GDM1 (cell line): Measurements from ENCODE around the gene FYCO1.
"Not testable (repeated sequence)": the region's sequence is repeated elsewhere in the genome, so short reads cannot be mapped to it uniquely, and the experiment has no call there.

ENCODE experiments used
- DNase-seq: peaks from one replicate; lab custom pipeline; 2025; lab: John Stamatoyannopoulos, UW

Gene FYCO1

DNA sequence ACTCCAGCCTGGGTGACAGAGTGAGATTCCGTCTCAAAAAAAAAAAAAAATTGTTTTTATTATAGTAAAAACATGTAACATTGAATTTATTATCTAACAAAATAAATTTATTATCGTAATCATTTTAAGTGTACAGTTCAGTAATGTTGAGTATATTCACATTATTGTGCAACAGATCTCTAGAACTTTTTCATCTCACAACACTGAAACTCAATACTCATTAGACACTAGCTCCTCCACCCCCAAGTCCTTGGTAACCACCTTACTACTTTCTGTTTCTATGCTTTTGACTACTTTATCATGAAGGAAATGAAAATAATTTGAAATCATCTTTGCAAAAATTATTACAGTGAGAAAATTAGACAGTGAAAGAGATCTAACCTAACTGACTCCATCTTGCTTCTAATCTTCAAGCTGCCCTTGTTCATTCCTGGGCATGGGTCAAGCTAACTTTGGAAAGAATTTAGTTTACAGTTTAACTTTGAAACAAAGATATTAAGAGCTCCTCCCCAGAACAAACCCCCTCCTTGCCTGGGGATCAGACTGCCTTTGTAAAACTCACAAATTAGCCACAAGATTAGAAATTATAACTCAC, 15.0 kb upstream of the FYCO1 start:
- no peak for DNase-seq

DNA sequence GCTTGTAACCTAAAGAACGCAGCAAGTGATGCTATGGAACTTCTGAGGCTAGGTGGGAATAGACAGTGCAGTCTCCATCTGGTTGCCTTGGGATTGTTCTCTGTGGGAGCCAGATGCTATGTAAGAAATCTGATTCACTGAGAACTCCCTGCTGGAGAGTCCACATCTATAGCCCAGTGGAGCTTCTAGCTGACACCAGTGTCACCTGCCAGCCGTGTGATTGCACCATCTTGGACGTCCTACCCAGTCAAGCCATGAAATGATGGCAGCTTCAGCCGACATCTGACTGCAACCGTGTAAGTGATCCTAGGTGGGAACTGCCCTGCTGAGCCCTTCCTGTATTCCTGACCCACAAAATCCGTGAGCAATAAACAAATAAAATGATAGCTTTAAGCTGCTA, 12.4 kb upstream of the FYCO1 start:
- no peak for DNase-seq

DNA sequence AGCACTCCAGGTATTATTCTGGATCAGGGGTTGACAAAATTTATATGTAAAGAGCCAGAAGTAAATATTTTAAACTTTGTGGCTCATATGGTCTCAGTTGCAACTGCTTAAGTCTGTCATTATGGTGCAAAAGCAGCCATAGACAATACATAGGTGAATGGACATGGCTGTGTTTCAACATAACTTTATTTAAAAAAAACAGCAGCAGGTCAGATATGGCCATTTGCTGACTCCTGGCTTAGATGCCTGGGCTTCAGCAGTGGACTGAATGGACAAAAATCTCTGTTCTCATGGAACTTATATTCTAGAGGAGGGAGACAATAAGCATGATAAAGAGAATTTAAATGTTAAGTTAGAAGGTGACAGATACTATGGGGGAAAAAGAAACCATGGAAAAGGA, 11.7 kb upstream of the FYCO1 start:
- DNase-seq, result no peak

DNA sequence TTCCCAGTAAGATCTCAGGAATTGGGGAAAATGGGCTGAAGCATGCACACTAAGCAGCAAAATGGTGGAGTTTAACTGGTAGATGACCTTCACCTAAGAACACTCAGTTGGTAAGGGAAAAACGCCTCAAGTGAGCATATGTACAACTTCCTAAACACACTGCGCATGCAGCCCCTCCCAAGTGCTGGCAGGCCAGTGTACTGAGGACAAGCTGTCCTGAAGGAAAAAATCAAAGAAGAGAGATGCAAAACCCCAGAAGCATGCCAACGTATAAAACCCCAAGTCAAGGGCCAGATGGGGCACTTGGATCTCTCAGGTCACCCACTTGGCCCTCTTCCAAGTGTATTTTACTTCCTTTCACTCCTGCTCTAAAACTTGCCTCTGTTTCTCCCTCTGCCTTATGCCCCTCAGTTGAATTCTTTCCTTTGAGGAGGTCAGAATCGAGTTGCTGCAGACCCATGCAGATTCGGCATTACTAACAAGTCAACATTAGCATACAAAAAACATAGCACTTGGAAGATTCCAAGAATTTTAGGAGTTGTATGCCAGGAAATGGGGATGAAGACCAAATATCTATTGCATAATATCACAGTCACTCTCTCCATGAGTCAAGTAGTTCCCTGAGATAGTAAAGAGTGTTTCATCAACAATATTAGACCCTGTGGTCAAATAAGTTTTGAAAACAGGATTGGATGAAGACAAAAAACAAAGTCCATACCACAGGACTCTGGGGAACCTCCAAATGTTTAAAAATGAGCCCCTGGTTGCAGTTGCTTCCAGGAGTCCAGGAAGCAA, 10.8 kb upstream of the FYCO1 start:
- no peak for DNase-seq

DNA sequence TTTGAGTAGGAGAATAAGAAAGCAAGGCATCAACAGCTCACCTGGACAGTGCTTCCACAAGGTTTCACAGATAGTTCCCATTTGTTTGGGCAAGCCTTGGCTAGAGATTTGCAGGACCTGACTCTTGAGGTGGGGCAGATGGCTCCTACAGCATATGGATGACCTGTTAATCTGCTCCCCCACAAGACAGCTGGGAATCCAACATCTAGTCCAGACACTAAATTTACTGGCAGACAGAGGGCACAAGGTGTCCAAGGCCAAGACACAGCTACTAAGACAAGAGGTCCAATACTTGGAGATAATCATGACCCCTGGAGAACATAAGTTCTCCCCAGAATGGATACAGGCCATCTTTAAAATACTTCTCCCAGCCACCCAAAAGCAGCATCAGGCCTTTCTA, 8.1 kb upstream of the FYCO1 start:
- not testable (repeated sequence) for DNase-seq

DNA sequence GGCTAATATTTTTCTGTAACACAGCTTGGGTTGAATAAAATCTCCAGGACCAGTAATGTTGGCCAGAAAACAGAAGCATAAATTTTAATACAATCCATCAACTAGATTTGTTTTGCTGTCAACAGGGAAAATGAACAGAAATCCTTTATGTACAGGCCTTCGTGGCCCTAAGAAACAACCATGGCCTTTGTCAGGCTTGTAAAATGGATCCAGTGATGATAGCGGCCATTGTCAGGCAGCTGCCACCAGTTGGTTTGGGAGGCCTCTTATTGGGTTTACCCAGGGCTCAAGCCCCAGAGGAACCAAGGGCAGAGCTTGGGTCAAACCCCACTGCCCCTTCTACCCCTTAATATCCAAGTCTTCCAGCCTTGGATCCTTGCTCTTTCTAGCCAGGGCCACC, 5.6 kb upstream of the FYCO1 start:
- DNase-seq, result no peak

DNA sequence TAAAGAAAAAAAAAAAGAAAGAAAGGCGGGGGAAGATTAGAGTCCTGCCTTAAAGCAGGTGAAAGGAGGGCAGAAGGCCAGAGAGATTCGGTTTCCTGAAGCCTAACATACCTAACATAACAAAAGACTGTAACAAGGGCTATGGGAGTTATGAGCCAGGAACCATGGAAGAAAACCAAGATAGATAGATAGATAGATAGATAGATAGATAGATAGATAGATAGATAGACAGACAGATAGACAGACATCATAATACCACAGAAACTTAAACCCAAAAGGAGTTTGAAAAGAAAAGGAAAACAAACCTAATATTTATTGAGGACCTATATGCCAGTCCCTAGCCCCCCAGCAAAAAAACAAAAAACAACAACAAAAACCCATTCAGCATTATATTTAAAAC, 2.3 kb upstream of the FYCO1 start:
- no peak for DNase-seq

DNA sequence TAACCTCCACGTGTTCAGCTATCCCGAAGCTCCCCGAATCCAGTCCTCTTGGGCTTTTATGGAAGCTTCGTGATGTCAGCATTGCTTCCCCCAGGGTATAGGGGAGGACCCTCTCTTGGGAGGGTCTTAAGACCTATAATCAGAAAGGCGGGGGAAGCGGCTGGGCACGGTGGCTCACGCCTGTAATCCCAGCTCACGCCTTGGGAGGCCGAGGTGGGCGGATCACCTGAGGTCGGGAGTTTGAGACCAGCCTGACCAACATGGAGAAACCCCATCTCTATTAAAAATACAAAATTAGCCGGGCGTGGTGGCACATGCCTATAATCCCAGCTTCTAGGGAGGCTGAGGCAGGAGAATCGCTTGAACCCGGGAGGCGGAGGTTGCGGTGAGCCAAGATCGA, 1.9 kb upstream of the FYCO1 start:
- not testable (repeated sequence) for DNase-seq

DNA sequence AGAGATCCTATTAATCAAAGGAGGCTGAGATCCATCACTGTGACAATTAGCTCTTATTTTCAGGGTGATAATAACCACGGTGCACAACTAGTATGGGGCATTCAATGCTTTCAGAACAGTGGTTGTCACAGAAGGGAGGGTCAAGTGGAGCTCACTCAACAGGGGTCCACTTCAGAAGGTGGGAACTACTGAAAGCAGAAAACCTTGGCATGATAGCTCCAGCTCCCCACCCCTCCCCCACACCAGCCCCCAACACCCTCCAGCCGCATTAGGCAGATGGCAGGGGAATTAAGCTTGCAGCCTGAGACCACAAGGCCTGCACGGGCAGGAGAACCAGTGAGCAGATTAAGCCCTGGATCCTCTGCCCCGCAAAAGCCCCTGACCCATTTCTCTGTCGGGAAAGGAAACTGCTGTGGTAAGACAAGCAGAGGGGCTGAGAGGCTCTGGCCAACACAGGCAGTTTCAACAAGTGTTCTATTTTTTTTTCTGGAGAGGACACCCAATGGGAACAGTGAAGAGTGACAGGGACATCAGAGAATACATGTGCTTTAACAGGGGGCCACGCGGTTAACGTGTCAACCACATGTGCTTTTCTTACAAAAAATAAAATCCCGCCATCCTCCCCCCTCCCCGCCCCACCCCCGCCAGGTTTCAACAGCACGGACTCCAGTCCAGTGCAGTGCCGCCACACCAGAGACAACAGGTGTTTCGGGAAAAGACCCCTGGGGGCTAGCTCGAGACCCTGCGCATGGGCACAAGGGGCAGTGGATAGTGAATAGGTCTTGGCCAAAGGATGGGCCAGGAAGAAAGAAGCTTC, 997 bp downstream of the FYCO1 start:
- DNase-seq, result no peak

DNA sequence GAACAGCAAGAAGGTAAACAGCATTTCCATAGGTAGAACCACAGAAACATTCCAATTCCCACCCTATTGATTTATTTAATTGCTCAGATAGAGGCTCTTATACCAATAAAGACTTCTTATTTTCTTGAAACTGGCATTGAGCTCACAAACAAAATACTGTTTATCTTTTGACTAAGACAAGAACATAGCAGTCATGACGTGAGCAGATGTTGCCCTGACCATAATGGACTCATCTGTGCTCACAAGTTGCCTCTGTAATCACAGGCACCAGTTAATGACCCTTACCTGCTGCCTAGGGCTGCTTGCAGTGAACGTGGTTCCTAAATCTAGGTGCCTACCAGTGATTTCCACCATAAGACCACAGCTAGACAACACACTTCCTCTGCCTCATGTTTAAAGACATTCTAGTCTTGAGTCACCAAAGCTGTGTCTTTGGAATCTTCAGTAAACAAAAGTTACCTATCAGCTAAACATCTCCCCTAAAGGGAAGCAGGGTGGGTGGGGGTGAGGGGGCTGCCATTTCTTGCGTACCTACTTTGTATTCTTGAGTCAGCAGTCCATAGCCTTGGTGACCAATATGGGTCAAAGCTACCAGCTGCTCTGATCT, 2.1 kb downstream of the FYCO1 start:
- no peak for DNase-seq

DNA sequence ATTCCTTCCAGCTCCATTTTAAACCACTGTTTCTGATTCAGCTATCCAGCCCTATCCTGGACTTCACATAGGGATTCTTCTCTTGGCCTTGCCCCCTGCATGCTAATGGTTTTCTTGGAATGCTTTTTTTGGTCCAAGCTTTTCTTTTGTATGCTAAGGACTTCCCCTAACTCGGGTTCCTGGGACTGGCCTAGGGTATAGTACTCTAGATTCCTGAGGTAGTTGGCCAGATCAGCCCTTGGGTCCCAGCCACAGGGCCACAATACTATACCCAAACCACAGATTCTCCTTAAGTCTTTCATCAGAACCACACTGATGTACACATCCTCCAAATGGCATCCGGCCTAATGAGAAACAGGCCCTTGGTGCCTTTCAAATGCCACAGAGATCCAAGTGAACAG, 2.8 kb downstream of the FYCO1 start:
- no peak for DNase-seq

DNA sequence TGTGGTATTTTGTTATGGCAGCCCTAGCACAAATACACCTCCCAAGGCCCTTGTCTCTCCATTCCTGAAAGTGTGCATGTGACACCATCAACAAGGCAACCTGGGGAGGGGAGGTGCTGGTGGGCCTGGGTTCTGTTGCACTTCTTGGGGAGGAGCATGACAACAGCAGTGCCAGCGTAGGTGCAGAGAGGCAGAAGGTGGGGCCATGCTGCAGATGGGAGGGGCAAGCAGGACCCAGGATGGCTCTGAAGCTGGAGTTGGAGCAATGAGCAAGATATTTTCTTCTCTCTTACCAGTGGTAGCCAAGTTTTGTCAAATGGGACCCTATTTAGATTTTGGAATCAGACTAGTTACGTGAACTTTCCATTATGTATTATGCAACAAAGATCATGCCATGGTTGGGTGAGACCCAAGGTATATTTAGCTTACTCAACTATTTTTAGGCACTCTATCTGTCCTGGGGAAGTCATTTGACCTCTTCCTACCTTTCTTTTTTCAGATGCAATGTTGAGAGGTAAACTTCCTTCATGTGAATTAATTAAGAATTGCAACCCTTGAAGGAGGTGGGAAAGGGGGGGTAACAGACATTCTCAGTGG, 3.4 kb downstream of the FYCO1 start:
- DNase-seq, result no peak

DNA sequence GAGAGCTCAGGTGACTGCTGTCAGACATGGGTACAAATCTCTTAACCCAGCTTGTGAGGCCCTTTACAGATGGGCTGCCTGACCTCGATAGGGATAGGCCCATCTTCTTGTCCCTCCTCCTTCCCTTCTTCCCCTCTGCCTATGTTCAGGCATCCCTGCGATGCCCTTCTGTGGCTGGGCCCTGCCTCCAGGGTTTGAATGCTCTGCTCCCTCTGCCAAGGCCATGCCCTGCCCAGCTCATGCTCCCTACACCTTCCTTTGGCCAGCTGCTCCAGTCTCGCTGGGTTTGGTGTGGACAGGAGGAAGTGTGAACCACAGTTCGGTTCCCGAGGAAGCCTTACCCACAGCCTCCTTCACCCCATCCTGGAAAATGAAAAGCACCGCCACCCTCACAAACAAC, 4.3 kb downstream of the FYCO1 start:
- no peak for DNase-seq

DNA sequence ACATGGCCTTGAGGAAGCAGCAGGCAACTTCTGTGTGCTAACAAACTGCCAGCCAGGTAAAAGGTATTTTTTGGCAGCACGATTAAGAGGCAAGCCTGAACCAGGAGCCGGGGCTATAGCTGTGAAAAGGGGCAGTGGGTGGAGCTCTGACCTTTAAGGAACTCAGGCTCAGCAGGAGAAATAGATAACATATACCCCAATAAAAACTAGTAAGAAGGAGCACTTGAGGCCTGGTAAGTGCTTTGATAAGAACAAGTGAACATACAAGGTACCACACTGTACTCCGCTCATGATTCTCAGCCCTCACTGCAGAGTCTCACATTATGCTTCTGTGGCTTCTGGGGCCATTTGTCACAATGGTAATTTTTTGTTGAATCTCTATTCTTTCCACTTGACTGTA, 5.4 kb downstream of the FYCO1 start:
- DNase-seq, result no peak

DNA sequence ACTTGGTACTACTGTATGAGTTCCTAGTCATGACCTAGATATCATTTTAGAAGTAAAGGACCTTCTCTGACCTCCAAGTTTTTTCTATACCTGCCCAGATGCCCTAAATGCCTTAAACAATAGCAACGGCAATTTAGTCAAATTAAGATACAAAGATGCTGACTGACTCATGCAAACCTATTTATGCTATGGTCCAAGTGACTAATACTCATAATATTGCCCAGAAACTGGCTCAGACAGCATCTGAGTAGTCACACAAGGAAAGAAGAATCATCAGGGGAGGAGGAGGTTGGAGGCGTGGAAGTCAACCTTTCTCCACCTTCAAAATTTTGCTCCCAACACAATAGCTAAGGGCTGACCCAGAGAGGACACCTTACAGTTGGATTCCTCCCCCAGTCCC, 6.8 kb downstream of the FYCO1 start:
- no peak for DNase-seq

DNA sequence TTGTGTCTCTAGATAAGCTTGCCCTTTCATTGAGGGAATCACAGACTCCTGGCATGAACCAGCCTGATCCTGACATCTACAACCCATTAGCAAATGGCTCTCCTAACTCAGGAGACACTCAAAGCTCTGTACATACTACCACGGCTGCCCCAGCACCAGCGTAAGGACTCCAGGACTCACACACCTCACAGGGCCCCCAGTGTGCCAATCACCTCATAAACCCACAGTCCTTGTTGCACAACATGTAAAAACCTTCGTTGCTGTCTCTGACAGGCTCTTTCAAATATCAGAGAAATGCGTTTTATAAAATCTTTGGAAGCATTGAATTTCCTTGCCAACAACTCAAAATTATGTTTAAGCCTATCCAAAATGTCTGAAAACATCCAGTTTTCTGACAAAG, 7.3 kb downstream of the FYCO1 start:
- no peak for DNase-seq

DNA sequence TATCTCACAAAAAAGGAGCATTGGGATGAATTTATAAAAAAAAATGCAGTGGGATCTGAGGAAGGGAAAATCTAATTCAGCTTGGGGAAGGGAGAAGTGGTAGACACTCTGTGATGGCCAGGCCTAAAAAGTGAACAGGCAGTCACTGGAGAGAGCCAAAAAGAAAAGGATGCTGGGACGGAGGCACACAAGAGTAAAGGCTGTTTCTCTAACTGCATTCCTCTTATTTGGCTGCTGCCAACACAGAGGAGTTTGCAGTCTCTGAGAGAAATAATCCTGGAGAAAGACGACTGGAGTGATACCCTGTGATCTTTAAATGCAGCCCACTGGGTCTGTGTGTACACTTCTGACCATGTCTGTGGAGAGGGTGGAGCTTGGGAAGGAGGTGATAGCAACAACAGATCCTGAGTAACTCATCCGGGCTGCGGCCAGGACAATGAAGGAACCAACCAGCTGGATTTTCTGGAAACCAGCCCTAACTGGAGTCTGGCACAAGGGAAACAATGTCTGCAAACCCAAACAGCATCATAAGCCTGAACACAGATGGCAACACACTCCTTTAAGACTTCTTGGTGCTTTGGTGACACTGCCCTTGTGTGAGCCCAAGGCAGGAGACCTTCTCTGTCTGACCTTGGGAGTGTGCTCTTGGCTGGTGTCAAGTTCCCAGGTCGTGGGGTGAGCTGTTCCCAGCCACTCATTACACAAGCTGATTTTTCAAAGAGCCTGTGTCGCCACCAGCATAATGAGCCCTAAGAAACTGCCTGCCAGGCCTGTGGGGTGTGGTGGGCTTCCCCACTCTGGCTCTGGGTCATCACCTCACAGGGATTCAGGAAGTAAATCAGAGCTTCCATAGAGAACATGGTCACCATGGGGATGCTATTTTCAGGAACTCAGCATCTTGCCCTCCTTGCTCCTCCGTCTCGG, 8.0 kb downstream of the FYCO1 start:
- no peak for DNase-seq

DNA sequence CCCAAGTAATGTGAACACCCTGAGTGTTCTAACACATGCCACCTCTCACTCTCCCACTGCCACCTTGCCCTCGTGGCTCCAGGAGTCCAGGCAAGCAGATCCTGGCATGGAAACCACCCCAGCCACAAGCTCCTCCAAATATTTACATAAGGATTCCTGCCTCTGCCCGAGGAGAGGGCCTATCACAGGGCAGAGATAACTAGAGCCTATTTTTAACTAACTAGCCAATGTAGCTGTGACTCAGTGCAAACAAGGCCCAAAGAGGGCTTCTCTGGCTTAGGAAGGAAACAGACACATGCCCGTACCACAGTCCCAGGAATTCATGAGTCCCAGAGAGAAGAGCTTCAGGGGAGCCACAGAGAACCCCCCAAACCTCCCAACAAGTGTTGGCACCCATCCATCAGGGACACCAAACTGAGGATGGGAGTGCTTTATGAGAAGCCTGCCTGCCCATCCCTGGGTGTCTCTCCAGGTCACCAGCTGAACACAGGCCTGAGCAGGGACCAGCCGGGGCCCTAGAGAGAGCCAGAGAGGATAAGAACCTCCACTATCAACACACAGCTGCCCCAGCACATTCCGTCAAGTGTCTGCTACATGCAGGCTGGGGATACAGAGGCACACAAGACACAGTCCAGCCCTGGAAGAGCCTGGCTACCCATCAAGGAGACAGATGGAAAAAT, 9.2 kb downstream of the FYCO1 start:
- no peak for DNase-seq

DNA sequence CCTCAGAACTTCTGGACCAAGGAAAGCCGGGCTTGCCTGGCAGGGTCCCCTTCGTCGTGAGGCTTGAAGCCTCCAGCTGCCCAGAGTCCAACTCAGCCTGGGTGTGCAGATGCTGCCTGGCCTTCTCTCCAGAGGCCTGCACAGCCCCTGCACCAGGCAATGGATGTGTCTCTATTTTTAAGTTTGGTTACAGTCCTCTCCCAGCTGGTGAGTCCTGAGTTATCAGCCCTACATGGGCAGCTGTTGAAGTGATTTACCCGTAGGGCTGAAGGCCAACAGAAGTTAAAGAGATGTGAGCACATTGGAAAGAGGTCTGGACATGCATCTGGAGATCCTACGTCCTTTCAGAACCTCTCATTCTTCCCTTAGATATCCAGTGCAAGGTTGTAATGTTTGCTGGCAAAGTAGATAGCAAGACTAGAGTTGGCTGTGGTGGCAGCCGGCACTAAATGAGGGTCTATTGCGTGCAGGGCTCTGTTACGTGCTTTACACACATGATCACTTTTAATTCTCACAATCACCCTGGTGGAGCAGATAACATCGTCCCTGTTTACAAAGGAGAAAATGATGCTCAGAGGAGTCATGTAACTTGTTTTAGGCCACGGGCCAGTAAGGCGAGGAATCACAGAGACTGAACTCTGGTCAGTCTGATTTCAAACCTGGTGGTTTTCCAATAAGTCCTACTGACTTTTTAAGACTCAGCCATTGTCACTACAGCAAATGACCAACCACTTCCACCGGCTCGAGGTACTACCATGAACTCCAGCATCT, 9.9 kb downstream of the FYCO1 start:
- DNase-seq, result no peak
